Ovary (tissue), 9 donors: ENCODE results near the gene CGB2. TPM values are rescaled to one million over a fixed set of nuclear protein-coding genes. Genes with fewer than 3 reads are reported as not detected.

Experiments
- DNase-seq, 5 donors: peaks; one replicate each; pipeline ENCODE4 v3.0.0-alpha.2; 2019 to 2020
- H3K27ac ChIP-seq, 2 donors: fragments of 200-600 bp; one replicate each; pipeline versions ENCODE4 v1.5.1 to v1.8.0; 2019 to 2022
- H3K27me3 ChIP-seq: fragments of 200-600 bp; one replicate; pipeline ENCODE4 v1.8.0; 2022
- H3K36me3 ChIP-seq: fragments of 200-600 bp; sonication (generic); one replicate; pipeline ENCODE4 v1.5.1; 2019
- H3K4me1 ChIP-seq: one replicate; pipeline ENCODE4 v1.8.1; 2013; ENCODE audit warnings: mild to moderate bottlenecking, moderate library complexity; ENCODE audit not compliant: insufficient read depth
- H3K4me3 ChIP-seq: fragments of 200-600 bp; sonication (generic); one replicate; pipeline ENCODE4 v1.5.1; 2017
- H3K9me3 ChIP-seq, 2 donors: fragments of 200-600 bp in 1 of 2; sonication (generic) in 1 of 2; one replicate each; pipeline versions ENCODE4 v1.5.1 to v1.8.1; 2013 to 2019; ENCODE audit warnings: mild to moderate bottlenecking in 1 of 2, moderate library complexity in 1 of 2
- EP300 ChIP-seq: sonication (generic); formaldehyde crosslinking; IDR thresholded peaks from one replicate; pipeline ENCODE4 v1.6.1; 2017; ENCODE audit warnings: antibody characterized with exemption
- POLR2A ChIP-seq: fragments of 450-650 bp; IDR thresholded peaks from one replicate; pipeline ENCODE4 v1.6.1; 2017; ENCODE audit warnings: antibody characterized with exemption, mild to moderate bottlenecking, moderate library complexity
- WGBS, 3 donors: extraction: QIAGEN DNeasy Blood & Tissue Kit in 1 of 3; methylation state at CpG; one replicate each; pipeline versions ENCODE4 v1.1.5 to v1.1.7; 2013 to 2017; 5-methylcytosine and 5-hydroxymethylcytosine counted together
- intact Hi-C, 4 donors: fragments of 100-400 bp; cut with DNase I; formaldehyde crosslinking; loops; one replicate each; pipeline versions ENCODE4 v1.11.0 to v1.15.1; 2022 to 2023
- polyA plus RNA-seq, 2 donors: library from polyadenylated mRNA; stranded (reverse); fragments of 200-250 nt in 1 of 2; fragments of 350-450 nt in 1 of 2; fragmentation: Illumina TruSeq in 1 of 2; extraction: RNeasy Lipid Tissue Mini Kit (QIAGEN cat#74804) in 1 of 2; gene quantifications; one replicate each; pipeline ENCODE4 v1.2.3, GENCODE V29; 2013 to 2014
- total RNA-seq, 7 donors: library from RNA; depleted of rRNA in 2 of 7; stranded (reverse); fragments of >200 nt in 2 of 7; fragmentation: NEBNext Ultra II Directional in 3 of 7; extraction: Animal tissue kit (Norgen Biotek cat#: 25700) in 3 of 7; gene quantifications; one replicate each; pipeline versions ENCODE4 v1.1.0 to v1.2.4, GENCODE V29; 2016 to 2023
- TF ChIP-seq, protein P1 (sequence below), 3 donors: fragments of 450-650 bp in 2 of 3; fragments of 200-600 bp in 1 of 3; IDR thresholded peaks; one replicate each; pipeline versions ENCODE4 v1.5.1 to v1.8.0; 2016 to 2022; ENCODE audit warnings: antibody characterized with exemption in 3 of 3, mild to moderate bottlenecking in 1 of 3
- donor health status: DM: no; HTN: no; CAD: no; lungs with moderate emphysema.
- donor health status: DM: no; HTN: no; CAD: no.
- donor health status: Bipolar disorder and iron deficiency.
- donor health status: DM: yes; HTN: yes; CAD: no.
- donor health status: DM: no; HTN: no; CAD: no.
- donor health status: DM: yes; HTN: yes; CAD: no.

CGB2 gene
- total and polyA plus RNA-seq, 9 donors: not detected

DNA sequence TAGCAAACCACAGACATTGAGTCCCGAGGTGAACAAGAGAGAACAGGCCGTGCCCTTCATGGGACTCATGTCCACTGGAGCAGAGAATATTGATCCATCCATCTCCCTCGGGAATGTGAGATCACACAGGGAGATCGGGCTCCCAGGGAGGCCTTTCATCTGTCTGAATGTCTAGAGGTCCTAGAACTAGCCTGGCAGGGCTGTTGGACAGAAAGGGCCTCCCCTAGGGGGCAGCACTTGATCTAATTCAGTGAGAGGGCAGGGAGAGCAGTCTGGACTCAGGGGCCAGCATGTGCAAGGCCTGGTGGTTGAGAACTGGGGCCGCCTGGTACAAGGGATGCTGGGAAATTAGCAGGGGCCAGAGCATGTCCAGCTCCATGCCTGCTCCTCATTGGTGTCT is 33.7 kb upstream of the CGB2 start:
- no peaks in the 10 kb centered on the region for H3K27me3 ChIP-seq
- H3K4me1 ChIP-seq: peaks cover 4% of the 10 kb centered on the region
- 75 to 83% (median 78%) methylated on average over 5 of the region's 5 CpGs for WGBS, 3 donors
- H3K36me3 ChIP-seq: no peaks in the 10 kb centered on the region
- no peak overlapping the region for H3K27ac ChIP-seq
- no peaks in the 10 kb centered on the region for H3K9me3 ChIP-seq
- no peak for DNase-seq
- intact Hi-C loops: no loop called here
- TF ChIP-seq, protein P1, sequence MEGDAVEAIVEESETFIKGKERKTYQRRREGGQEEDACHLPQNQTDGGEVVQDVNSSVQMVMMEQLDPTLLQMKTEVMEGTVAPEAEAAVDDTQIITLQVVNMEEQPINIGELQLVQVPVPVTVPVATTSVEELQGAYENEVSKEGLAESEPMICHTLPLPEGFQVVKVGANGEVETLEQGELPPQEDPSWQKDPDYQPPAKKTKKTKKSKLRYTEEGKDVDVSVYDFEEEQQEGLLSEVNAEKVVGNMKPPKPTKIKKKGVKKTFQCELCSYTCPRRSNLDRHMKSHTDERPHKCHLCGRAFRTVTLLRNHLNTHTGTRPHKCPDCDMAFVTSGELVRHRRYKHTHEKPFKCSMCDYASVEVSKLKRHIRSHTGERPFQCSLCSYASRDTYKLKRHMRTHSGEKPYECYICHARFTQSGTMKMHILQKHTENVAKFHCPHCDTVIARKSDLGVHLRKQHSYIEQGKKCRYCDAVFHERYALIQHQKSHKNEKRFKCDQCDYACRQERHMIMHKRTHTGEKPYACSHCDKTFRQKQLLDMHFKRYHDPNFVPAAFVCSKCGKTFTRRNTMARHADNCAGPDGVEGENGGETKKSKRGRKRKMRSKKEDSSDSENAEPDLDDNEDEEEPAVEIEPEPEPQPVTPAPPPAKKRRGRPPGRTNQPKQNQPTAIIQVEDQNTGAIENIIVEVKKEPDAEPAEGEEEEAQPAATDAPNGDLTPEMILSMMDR (IDR thresholded peaks at IDR 0.05): no peak
- no peak for TF ChIP-seq POLR2A
- no peak overlapping the region for H3K4me3 ChIP-seq

DNA sequence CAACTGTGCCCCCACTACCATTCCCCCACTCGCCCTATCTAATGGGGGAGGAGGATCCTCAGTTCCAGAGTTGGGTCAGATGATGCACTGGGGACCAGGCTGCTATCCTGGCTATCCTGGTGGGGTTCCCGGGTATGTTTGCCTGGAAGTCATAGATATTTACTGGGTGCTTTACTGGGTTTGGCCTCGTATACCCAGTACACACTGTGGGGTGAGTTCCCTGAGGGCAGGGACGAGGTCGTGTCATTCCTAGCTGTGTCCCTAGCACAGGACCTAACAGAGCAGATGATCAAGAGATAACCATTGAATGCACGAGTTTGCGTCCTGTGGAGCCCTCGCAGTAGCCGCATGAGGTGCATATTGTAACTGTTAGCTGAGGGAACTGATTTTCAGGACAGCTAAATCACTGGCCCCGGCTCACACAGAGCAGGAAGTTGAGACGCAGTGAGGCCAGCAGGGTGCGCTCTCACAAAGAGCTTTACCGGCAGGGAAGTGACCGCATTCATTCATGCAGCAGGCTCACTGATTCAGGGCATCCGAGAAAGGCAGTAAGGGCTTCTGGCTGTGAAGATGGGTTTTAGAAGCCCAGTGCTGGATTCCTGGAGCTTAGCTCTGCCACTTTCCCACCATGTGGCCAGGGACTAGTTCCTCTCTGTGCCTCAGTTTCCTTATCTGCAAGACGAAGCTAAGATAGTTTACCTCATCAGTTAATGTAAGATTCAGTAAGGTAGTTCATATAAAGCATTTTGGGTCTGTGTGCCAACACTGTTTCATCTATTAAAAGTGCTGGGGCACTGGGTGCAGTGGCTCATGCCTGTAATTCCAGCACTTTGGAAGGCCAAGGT is 32.0 kb upstream of the CGB2 start:
- no peaks in the 10 kb centered on the region for H3K9me3 ChIP-seq
- no peaks in the 10 kb centered on the region for H3K36me3 ChIP-seq
- TF ChIP-seq, protein P1 (IDR thresholded peaks at IDR 0.05): peak in 1 of 3 donors; percentile 8
- TF ChIP-seq POLR2A (no peak), EP300 (no peak)
- H3K4me3 ChIP-seq: no peak overlapping the region
- intact Hi-C loops: no loop called here
- H3K27ac ChIP-seq: no peak overlapping the region
- peaks cover 1% of the 10 kb centered on the region for H3K4me1 ChIP-seq
- H3K27me3 ChIP-seq: no peaks in the 10 kb centered on the region
- WGBS, 3 donors: 51 to 57% (median 55%) methylated on average over 16 of the region's 16 CpGs
- peak in 1 of 5 donors; percentile 57 for DNase-seq

DNA sequence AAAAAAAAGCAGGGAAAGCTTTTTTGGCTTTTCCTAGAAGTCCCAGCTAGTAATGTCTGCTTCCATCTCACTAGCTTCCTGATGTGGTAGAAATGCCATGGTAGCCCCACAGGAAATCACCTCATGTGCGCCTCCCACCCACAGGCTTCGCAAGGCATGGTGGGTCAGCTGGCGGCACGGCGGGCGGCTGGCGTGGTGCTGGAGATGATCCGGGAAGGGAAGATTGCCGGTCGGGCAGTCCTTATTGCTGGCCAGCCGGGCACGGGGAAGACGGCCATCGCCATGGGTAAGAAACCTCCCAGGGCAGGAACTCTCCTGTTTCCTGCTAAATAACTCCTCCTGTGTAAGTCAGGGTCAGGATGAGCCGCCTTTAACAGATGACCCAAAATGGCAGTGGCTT is 27.6 kb upstream of the CGB2 start:
- no peaks in the 10 kb centered on the region for H3K36me3 ChIP-seq
- TF ChIP-seq, protein P1 (IDR thresholded peaks at IDR 0.05): no peak
- no peak for TF ChIP-seq POLR2A
- no peak for TF ChIP-seq EP300
- no peaks in the 10 kb centered on the region for H3K9me3 ChIP-seq
- H3K4me1 ChIP-seq: no peaks in the 10 kb centered on the region
- no peaks in the 10 kb centered on the region for H3K27me3 ChIP-seq
- WGBS, 3 donors: 97 to 99% (median 98%) methylated on average over 15 of the region's 15 CpGs
- no peak overlapping the region for H3K27ac ChIP-seq
- no peak overlapping the region for H3K4me3 ChIP-seq
- intact Hi-C loops: no loop called here
- no peak for DNase-seq

DNA sequence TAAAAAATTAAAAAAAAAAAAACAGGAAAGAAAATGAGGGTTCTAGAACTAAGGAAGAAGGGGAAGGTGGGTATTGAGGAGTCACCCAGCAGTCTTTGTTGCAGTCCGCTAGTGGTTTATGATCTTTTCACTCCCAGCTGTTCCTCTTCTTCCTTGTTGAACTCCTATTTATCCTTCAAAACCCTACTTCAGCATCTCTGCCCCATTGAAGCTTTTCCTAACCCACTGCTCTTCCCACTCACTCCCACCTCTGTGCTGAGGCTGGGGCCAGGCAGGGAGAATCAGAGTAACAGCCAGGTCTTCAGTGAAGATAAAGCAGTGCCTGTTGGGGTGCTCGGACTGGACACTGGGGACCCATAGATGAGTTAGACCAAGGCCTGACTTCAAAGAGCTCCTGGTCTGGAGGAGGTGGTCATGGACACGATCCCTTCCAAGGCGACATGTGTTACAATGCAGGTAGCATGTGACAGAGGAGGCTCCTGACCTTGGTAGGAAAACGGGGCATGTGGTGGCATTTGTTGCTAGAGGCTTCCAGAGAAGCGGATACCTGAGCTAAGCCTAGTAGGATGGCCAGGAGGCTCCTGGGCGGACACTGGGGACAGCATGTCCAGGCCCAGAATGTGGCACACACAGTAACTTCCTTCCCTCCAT is 26.6 kb upstream of the CGB2 start:
- no peak overlapping the region for H3K4me3 ChIP-seq
- intact Hi-C loops: no loop called here
- TF ChIP-seq EP300 (no peak), POLR2A (no peak)
- TF ChIP-seq, protein P1 (IDR thresholded peaks at IDR 0.05): no peak
- H3K4me1 ChIP-seq: no peaks in the 10 kb centered on the region
- DNase-seq: no peak
- H3K27me3 ChIP-seq: no peaks in the 10 kb centered on the region
- H3K9me3 ChIP-seq: no peaks in the 10 kb centered on the region
- WGBS, 3 donors: 89 to 96% (median 93%) methylated on average over 7 of the region's 7 CpGs
- no peaks in the 10 kb centered on the region for H3K36me3 ChIP-seq
- no peak overlapping the region for H3K27ac ChIP-seq
